GM12892 (cell line): ENCODE results near the gene MYADML2.

Experiments
- POLR2A ChIP-seq: IDR thresholded peaks from 2 replicates; pipeline ENCODE4 v1.6.1; 2011; ENCODE audit warnings: low read depth, low read length, control low read depth
- TAF1 ChIP-seq: IDR thresholded peaks from 2 replicates; pipeline ENCODE4 v1.6.1; 2011; ENCODE audit warnings: low read depth, mild to moderate bottlenecking, control low read depth, low read length, borderline replicate concordance

- TF ChIP-seq POLR2A (no peak), TAF1 (no peak)
These were observed 41.0 kb downstream of the MYADML2 start for GRCh38 chr17:81905993-81906392.
